Activated CD4-positive, alpha-beta T cell treated with anti-CD3 and anti-CD28 coated beads for 36 hours (primary cell): Measurements from ENCODE around the gene H2AZ2. TPM values are rescaled to one million over a fixed set of nuclear protein-coding genes. Genes with fewer than 3 reads are reported as not detected.
"Not testable (repeated sequence)": the region's sequence is repeated elsewhere in the genome, so short reads cannot be mapped to it uniquely, and the experiment has no call there.

Source experiments
- ATAC-seq: fragments of 200-7000 bp; cut with Tn5 transposase; one replicate; pipeline ENCODE4 v1.10.0; 2021; ENCODE audit warnings: mild to moderate bottlenecking, moderate library complexity
- CTCF ChIA-PET: fragments of 350-600 bp; sonication (Branson Sonifier 250); formaldehyde crosslinking; loops from one replicate; lab custom pipeline; 2021; ENCODE audit warnings: antibody characterized with exemption; lab: Charles Lee
- POLR2A ChIA-PET: fragments of 350-600 bp; sonication (Branson Sonifier 250); formaldehyde crosslinking; loops from one replicate; lab custom pipeline; 2021; ENCODE audit warnings: antibody characterized with exemption, inconsistent platforms; lab: Charles Lee
- DNase-seq: peaks from one replicate; pipeline ENCODE4 v3.0.0-alpha.2; 2020
- H3K27ac Mint-ChIP-seq: one replicate; pipeline ENCODE4 v1.8.0; 2021; ENCODE audit warnings: mixed read lengths
- H3K27me3 Mint-ChIP-seq: one replicate; pipeline ENCODE4 v1.8.0; 2021; ENCODE audit warnings: mixed read lengths
- H3K36me3 Mint-ChIP-seq: one replicate; pipeline ENCODE4 v1.8.0; 2021; ENCODE audit warnings: low read depth, mixed read lengths
- H3K4me1 Mint-ChIP-seq: one replicate; pipeline ENCODE4 v1.8.0; 2021; ENCODE audit warnings: mixed read lengths
- H3K4me3 Mint-ChIP-seq: one replicate; pipeline ENCODE4 v1.8.0; 2021; ENCODE audit warnings: mild to moderate bottlenecking, moderate library complexity, mixed read lengths
- H3K9me3 Mint-ChIP-seq: one replicate; pipeline ENCODE4 v1.8.0; 2021; ENCODE audit warnings: low read depth, mixed read lengths
- intact Hi-C, 2 experiments: fragments of 100-400 bp; cut with DNase I in 1 of 2; cut with micrococcal nuclease in 1 of 2; formaldehyde crosslinking; loops; one replicate each; pipeline versions ENCODE4 v1.14.2 to v1.15.1; 2022 to 2024; cut with DNase I, micrococcal nuclease
- total RNA-seq, 2 experiments: library from RNA; stranded (reverse); gene quantifications; one replicate each; pipeline ENCODE4 v1.2.3, GENCODE V29; 2021

The H2AZ2 gene
- total RNA-seq, 2 experiments from 2014 or later: 148 to 275 TPM

DNA sequence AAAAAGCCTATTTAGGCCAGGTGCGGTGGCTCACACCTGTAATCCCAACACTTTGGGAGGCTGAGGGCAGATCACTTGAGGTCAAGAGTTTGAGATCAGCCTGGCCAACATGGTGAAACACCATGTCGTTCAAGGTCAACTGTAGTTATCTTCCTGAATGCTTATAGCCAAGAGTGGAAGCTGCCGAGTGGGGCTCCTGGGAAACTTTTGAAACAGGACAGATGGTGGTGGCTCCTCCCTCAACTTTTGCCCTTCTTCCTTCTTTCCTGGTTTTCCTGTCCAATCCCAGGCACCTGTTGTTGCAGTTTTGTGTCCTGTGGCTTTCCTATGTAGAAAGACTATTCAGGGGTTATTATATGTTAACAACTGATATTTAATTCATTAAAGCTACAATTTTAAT, 60.1 kb downstream of the H2AZ2 start:
- Mint-ChIP-seq H3K9me3 (peaks cover 3% of the 10 kb centered on the region), H3K27ac (no peak overlapping the region), H3K4me3 (no peak overlapping the region), H3K4me1 (no peaks in the 10 kb centered on the region), H3K27me3 (no peaks in the 10 kb centered on the region), H3K36me3 (peaks cover 5% of the 10 kb centered on the region)
- ChIA-PET POLR2A (no interaction called here), CTCF (interaction anchor here (1.5 kb wide), 1 partner anchor 199 kb away, joined by 3 read pairs; no protein-coding TSS in a partner anchor)
- intact Hi-C loops: no loop called here
- DNase-seq: no peak
- ATAC-seq: no peak

DNA sequence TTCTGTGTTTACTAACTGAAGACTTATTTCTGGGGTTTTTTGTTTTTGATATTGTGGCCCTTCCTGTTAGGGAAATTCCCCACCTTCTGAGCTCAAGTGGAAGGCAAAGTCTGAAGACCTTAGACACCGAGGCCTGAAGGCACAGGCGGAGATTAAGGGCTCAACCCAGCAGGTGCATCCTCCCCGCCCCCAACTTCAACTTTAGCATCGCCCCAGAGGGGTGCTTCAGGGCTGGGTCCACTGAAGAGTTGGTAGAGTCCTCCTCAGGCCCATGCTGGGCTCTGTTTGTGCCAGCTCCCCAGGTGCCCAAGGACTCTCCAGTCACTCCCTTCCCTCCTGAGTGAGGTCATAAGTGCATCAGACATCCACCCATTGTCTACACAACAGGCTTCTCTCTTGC, 60.8 kb downstream of the H2AZ2 start:
- H3K4me3 Mint-ChIP-seq: no peak overlapping the region
- H3K27ac Mint-ChIP-seq: no peak overlapping the region
- H3K36me3 Mint-ChIP-seq: peaks cover 7% of the 10 kb centered on the region
- DNase-seq (no peak), ATAC-seq (no peak)
- peaks cover 3% of the 10 kb centered on the region for H3K9me3 Mint-ChIP-seq
- intact Hi-C loops: no loop called here
- ChIA-PET CTCF (interaction anchor here (1.5 kb wide), 1 partner anchor 199 kb away, joined by 3 read pairs; no protein-coding TSS in a partner anchor), POLR2A (no interaction called here)
- H3K27me3 Mint-ChIP-seq: no peaks in the 10 kb centered on the region
- H3K4me1 Mint-ChIP-seq: no peaks in the 10 kb centered on the region

DNA sequence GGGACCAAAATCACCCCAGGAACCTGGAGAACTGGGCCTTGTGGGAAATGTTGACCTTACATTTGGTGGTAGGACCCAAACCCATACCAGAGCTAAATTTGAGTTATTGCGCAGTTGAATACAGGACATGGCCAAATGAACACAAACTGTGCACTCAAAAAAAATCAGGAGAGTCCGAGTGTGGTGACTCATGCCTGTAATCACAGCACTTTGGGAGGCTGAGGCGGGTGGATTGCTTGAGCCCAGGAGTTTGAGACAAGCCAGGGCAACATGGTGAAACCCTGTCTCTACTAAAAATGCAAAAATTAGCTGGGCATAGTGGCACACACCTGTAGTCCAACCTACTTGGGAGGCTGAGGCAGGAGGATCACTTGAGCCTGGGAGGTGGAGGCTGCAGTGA, 62.7 kb downstream of the H2AZ2 start:
- H3K36me3 Mint-ChIP-seq, intact Hi-C loops, H3K4me3 Mint-ChIP-seq, DNase-seq, H3K27ac Mint-ChIP-seq, ATAC-seq, H3K9me3 Mint-ChIP-seq, H3K4me1 Mint-ChIP-seq, POLR2A ChIA-PET, H3K27me3 Mint-ChIP-seq: not testable (repeated sequence)
- CTCF ChIA-PET: interaction anchor here (0.6 kb wide), 1 partner anchor 221 kb away, joined by 3 read pairs; no protein-coding TSS in a partner anchor

DNA sequence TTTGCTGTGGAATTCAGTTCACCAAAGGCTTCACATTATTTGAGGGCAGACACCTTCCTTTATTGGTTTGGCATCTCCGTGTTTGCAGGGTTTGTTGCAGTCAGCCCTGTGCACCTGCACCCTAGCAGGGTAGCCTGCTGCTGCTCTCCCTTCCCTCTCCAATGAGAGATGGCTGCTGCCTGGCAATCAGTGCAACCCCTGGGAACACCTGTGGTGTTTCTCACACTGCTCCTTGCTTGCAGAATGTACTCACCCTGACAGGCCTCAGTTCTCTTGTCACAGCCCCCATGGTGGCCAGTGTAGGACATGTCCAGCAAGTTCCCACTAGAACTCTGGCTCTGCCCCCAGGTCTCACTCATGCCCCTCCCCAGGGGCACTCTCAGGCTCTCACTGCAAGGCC, 63.5 kb downstream of the H2AZ2 start:
- H3K27ac Mint-ChIP-seq: no peak overlapping the region
- DNase-seq: no peak
- H3K9me3 Mint-ChIP-seq: peaks cover 3% of the 10 kb centered on the region
- ChIA-PET CTCF (no interaction called here), POLR2A (no interaction called here)
- intact Hi-C loops: no loop called here
- H3K4me3 Mint-ChIP-seq: no peak overlapping the region
- H3K36me3 Mint-ChIP-seq: peaks cover 7% of the 10 kb centered on the region
- no peak for ATAC-seq
- H3K27me3 Mint-ChIP-seq: no peaks in the 10 kb centered on the region
- no peaks in the 10 kb centered on the region for H3K4me1 Mint-ChIP-seq

DNA sequence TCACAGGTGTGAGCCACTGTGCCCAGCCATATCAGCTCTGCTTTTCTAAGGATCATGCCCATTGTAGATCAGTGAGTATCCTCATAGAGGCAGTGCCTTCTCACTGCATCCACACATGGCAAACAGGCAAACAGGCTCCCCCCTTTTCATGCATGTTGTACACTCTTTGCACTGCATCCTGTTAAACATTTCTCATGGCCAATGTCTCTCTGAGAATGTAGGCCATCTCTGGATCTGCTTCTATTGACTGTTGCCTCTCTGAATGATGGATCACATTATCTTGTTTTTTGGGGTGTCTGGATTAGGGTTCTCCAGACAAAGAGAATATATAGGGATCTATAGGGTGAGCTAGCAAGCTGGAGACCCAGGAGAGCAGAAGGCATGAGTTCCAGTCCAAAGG, 64.5 kb downstream of the H2AZ2 start:
- Mint-ChIP-seq H3K27me3 (no peaks in the 10 kb centered on the region), H3K36me3 (peaks cover 7% of the 10 kb centered on the region), H3K4me3 (no peak overlapping the region), H3K27ac (no peak overlapping the region), H3K9me3 (peaks cover 3% of the 10 kb centered on the region), H3K4me1 (no peaks in the 10 kb centered on the region)
- DNase-seq: no peak
- no peak for ATAC-seq
- ChIA-PET POLR2A (no interaction called here), CTCF (interaction anchor here (0.6 kb wide), 1 partner anchor 959 kb away, joined by 3 read pairs; no protein-coding TSS in a partner anchor)
- intact Hi-C loops: no loop called here

DNA sequence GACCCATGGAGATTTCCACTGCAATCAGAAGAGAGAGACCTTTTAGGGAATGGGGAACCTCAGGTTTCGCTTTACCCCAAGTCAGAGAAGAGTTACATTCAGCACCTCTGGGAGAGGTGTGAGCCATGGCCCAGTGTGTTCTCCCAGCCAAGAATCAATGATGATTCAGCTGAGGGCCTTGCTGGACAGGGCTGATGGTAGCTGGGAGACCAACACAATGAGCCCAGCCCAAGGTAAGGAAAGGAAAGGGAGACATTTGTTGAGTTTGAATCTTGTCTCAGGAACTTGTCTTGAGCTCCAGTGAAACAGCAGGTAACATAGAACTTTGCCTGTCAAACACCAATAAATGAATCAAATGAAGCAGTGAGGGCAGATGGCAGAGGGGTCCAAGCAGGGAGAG, 65.4 kb downstream of the H2AZ2 start:
- DNase-seq: no peak
- Mint-ChIP-seq H3K4me3 (no peak overlapping the region), H3K27me3 (no peaks in the 10 kb centered on the region), H3K27ac (no peak overlapping the region), H3K4me1 (no peaks in the 10 kb centered on the region), H3K9me3 (peaks cover 3% of the 10 kb centered on the region), H3K36me3 (peaks cover 7% of the 10 kb centered on the region)
- ChIA-PET CTCF (no interaction called here), POLR2A (interaction anchor here (0.6 kb wide), 2 partner anchors 103 to 523 kb away, joined by 3 read pairs; no protein-coding TSS in a partner anchor)
- intact Hi-C loops: no loop called here
- no peak for ATAC-seq

Other genes with a start within 250 kb of the H2AZ2 start
- gene OGDH, start 241.5 kb downstream of the H2AZ2 start, total RNA-seq: 10 to 100 TPM; 80.3 to 90.1 TPM
- 100 to 1,000 TPM in 1 of 2 experiments, 10 to 100 TPM in 1; 82.8 to 106 TPM for gene ZMIZ2, start 99.2 kb downstream of the H2AZ2 start, total RNA-seq
- 1,000 to 10,000 TPM; 2,017 to 2,916 TPM for gene PPIA, start 51.4 kb downstream of the H2AZ2 start, total RNA-seq
- 10 to 100 TPM; 18.8 to 20.8 TPM for gene PURB, start 37.4 kb upstream of the H2AZ2 start, total RNA-seq
- 100 to 1,000 TPM; 369 to 376 TPM for gene MYO1G, start 130.9 kb upstream of the H2AZ2 start, total RNA-seq
- gene CCM2, start 152.1 kb upstream of the H2AZ2 start, total RNA-seq: 10 to 100 TPM; 70.1 to 80.1 TPM
- under 1 TPM; 0.14 to 0.21 TPM for gene NACAD, start 240.9 kb upstream of the H2AZ2 start, total RNA-seq